HG03280 (cell line): ENCODE data around the gene ADPRH.

Experiments
- ATAC-seq: cut with Tn5 transposase; IDR thresholded peaks from one replicate; pipeline ENCODE4 v1.9.1; 2021; ENCODE audit warnings: mild to moderate bottlenecking, moderate library complexity; ENCODE audit not compliant: unreplicated experiment

Gene ADPRH

GRCh38 chr3:119595639-119596334 is 16.5 kb downstream of the ADPRH start:
- no peak for ATAC-seq

- no peak for ATAC-seq
Measured at GRCh38 chr3:119596398-119596797, 17.1 kb downstream of the ADPRH start.

GRCh38 chr3:119597548-119598288 is 18.4 kb downstream of the ADPRH start, which contains the start of gene PLA1A:
PLA1A (plus strand) TSS chr3:119597885; CDS start chr3:119597914, 29 bp downstream.
- ATAC-seq, result no peak

- ATAC-seq, result peak; percentile 35
Measured at GRCh38 chr3:119598410-119599098, 19.3 kb downstream of the ADPRH start.

GRCh38 chr3:119599558-119600174 is 20.4 kb downstream of the ADPRH start:
- ATAC-seq, result no peak

- ATAC-seq, result peak; percentile 77
Measured at GRCh38 chr3:119600732-119601131, 21.4 kb downstream of the ADPRH start.

GRCh38 chr3:119601154-119601553 is 21.9 kb downstream of the ADPRH start:
- ATAC-seq, result peak; percentile 23

- ATAC-seq, result no peak
Measured at GRCh38 chr3:119602676-119603075, 23.4 kb downstream of the ADPRH start.

GRCh38 chr3:119604878-119605277 is 25.6 kb downstream of the ADPRH start:
- ATAC-seq, result no peak

GRCh38 chr3:119608405-119609000 is 29.2 kb downstream of the ADPRH start:
- ATAC-seq, result no peak

GRCh38 chr3:119609301-119609700 is 30.0 kb downstream of the ADPRH start:
- no peak for ATAC-seq

GRCh38 chr3:119611664-119612063 is 32.4 kb downstream of the ADPRH start:
- ATAC-seq, result no peak

- ATAC-seq, result peak; percentile 51
Measured at GRCh38 chr3:119613201-119613600, 33.9 kb downstream of the ADPRH start.

GRCh38 chr3:119613872-119614271 is 34.6 kb downstream of the ADPRH start:
- no peak for ATAC-seq

- ATAC-seq, result no peak
Measured at GRCh38 chr3:119616056-119616455, 36.8 kb downstream of the ADPRH start.

GRCh38 chr3:119619094-119619493 is 39.8 kb downstream of the ADPRH start:
- ATAC-seq, result peak; percentile 46

GRCh38 chr3:119620899-119621298 is 41.6 kb downstream of the ADPRH start:
- ATAC-seq, result no peak

- ATAC-seq, result no peak
Measured at GRCh38 chr3:119624002-119624720, 44.9 kb downstream of the ADPRH start.

GRCh38 chr3:119625451-119626153 is 46.3 kb downstream of the ADPRH start:
- no peak for ATAC-seq

- no peak for ATAC-seq
Measured at GRCh38 chr3:119626196-119626595, 46.9 kb downstream of the ADPRH start.
